GM23248 (cell line): ENCODE measurements around the gene ERICH2. TPM values are rescaled to one million over a fixed set of nuclear protein-coding genes. Genes with fewer than 3 reads are reported as not detected.

ENCODE experiments used
- DNase-seq: peaks from one replicate; pipeline ENCODE4 v3.0.0-alpha.2; 2015
- H2AFZ ChIP-seq: fragments of 200-600 bp; sonication (generic); 2 replicates; pipeline ENCODE4 v1.6.1; 2016; ENCODE audit warnings: antibody characterized with exemption
- H3F3A ChIP-seq: fragments of 200-600 bp; sonication (generic); 2 replicates; pipeline ENCODE4 v1.6.1; 2016; ENCODE audit warnings: mild to moderate bottlenecking, antibody characterized with exemption, mixed run types; ENCODE audit not compliant: insufficient read depth
- H3K27ac ChIP-seq: fragments of 200-600 bp; sonication (generic); 2 replicates; pipeline ENCODE4 v1.5.1; 2016; ENCODE audit warnings: mild to moderate bottlenecking
- H3K27me3 ChIP-seq: fragments of 200-600 bp; sonication (generic); replicated peaks from 2 replicates; pipeline ENCODE4 v1.6.1; 2016; ENCODE audit warnings: mild to moderate bottlenecking; ENCODE audit not compliant: insufficient read depth
- H3K36me3 ChIP-seq: fragments of 200-600 bp; sonication (generic); 2 replicates; pipeline ENCODE4 v1.6.1; 2016; ENCODE audit warnings: low read depth, mild to moderate bottlenecking
- H3K4me1 ChIP-seq: fragments of 200-600 bp; sonication (generic); 2 replicates; pipeline ENCODE4 v1.6.1; 2016; ENCODE audit warnings: mild to moderate bottlenecking; ENCODE audit not compliant: insufficient read depth
- H3K4me2 ChIP-seq: fragments of 200-600 bp; sonication (generic); one replicate; pipeline ENCODE4 v1.6.1; 2016; ENCODE audit warnings: mild to moderate bottlenecking; ENCODE audit not compliant: unreplicated experiment
- H3K4me3 ChIP-seq: fragments of 200-600 bp; sonication (generic); 2 replicates; pipeline ENCODE4 v1.5.1; 2016; ENCODE audit warnings: mild to moderate bottlenecking
- H3K79me2 ChIP-seq: fragments of 200-600 bp; sonication (generic); 2 replicates; pipeline ENCODE4 v1.6.1; 2016; ENCODE audit warnings: mild to moderate bottlenecking; ENCODE audit not compliant: insufficient read depth
- H3K9ac ChIP-seq: fragments of 200-600 bp; sonication (generic); 2 replicates; pipeline ENCODE4 v1.6.1; 2016; ENCODE audit warnings: mild to moderate bottlenecking
- H3K9me2 ChIP-seq: fragments of 200-600 bp; sonication (generic); 2 replicates; pipeline ENCODE4 v1.6.1; 2016; ENCODE audit warnings: mixed run types, mild to moderate bottlenecking, moderate library complexity; ENCODE audit not compliant: insufficient read depth
- H3K9me3 ChIP-seq: fragments of 200-600 bp; sonication (generic); one replicate; pipeline ENCODE4 v1.6.1; 2017; ENCODE audit warnings: low read depth
- H4K20me1 ChIP-seq: fragments of 200-600 bp; sonication (generic); 2 replicates; pipeline ENCODE4 v1.6.0; 2016; ENCODE audit not compliant: insufficient read depth
- EZH2 ChIP-seq: fragments of 200-600 bp; sonication (generic); IDR thresholded peaks from 2 replicates; pipeline ENCODE4 v1.6.1; 2018; ENCODE audit warnings: antibody characterized with exemption, mild to moderate bottlenecking; ENCODE audit not compliant: insufficient read depth, poor library complexity, severe bottlenecking
- EZH2phosphoT487 ChIP-seq: fragments of 200-600 bp; sonication (generic); IDR thresholded peaks from 2 replicates; pipeline ENCODE4 v1.6.1; 2018; ENCODE audit warnings: antibody characterized with exemption, moderate library complexity, mild to moderate bottlenecking, low read depth; ENCODE audit not compliant: insufficient read depth
- WGBS, 2 experiments: methylation state at CpG; one replicate each; pipeline ENCODE4 v1.1.6; 2015 to 2017; ENCODE audit warnings: low lambda C conversion rate in 2 of 2, low coverage in 1 of 2; ENCODE audit errors: missing lambda C conversion rate in 2 of 2; 5-methylcytosine and 5-hydroxymethylcytosine counted together
- in situ Hi-C: fragments of 300-500 bp; cut with MboI; formaldehyde crosslinking; loops from 2 replicates; pipeline ENCODE4 v1.15.0; 2020
- polyA plus RNA-seq: library from polyadenylated mRNA; unstranded; fragments of >200 nt; fragmentation: Nextera tagmentation; extraction: Ambion mirVana; gene quantifications from 2 replicates; pipeline ENCODE4 v1.2.1, GENCODE V29; 2016
- total RNA-seq: library from RNA; depleted of rRNA; stranded (reverse); fragments of >200 nt; shearing (Covaris generic); gene quantifications from 2 replicates; pipeline ENCODE4 v1.2.3, GENCODE V29; 2014

Gene ERICH2
- total and polyA plus RNA-seq, 2 experiments from 2014 or later = not detected

DNA sequence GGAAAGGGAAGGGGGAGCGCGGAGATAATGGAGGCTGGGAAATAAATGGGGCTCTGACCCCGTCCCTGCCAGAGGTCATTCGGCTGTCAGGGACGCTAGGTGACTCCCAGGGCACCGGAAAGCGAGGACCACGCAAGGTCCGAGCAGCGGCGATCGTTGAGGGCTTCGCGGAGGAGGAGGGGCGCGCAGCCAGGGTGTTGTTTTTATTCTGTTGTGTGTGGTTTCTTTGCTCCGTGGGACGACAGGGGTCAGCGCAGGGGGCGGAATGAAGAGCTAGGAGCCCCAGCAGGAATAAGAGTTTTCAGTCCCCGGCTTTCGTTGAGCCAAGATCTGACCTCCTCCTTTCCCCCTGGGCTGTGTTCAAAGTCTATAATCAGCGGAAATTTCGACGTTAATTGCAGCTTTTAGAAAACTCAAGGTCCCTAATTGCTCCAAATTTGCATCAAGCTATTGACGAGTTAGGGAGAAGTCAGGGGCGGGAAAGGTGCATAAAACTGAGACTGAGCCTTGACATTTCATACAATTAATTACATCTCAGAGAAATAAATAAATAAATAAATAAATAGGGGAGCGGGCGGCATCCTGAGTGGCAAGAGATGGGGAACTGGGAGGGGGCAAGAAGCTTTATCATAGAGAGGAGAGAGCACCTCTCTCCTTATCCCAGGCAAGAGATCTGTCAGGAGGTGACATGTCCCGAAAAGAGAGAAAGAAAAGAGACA, 48.7 kb downstream of the ERICH2 start:
- Histone ChIP-seq H3K4me1 (peaks cover 6% of the 10 kb centered on the region; the same call in 1 of the 2 replicates), H3K9me3 (no peaks in the 10 kb centered on the region), H3K27me3 (peaks cover 70% of the 10 kb centered on the region), H2AFZ (no peak overlapping the region), H3F3A (no peaks in the 10 kb centered on the region), H3K9ac (no peak overlapping the region), H3K4me2 (peak overlapping the region; percentile 63), H4K20me1 (no peaks in the 10 kb centered on the region), H3K4me3 (peak overlapping the region; percentile 75), H3K36me3 (no peaks in the 10 kb centered on the region), H3K79me2 (no peaks in the 10 kb centered on the region), H3K27ac (no peak overlapping the region), H3K9me2 (no peaks in the 10 kb centered on the region)
- 46 to 47% methylated on average over 30 of the region's 30 CpGs for WGBS, 2 experiments
- TF ChIP-seq EZH2phosphoT487 = no peak
- no peak for TF ChIP-seq EZH2
- DNase-seq = no peak
- in situ Hi-C loops = loop anchor here (25.0 kb wide), 1 partner anchor 407 kb away; no protein-coding TSS in a partner anchor

DNA sequence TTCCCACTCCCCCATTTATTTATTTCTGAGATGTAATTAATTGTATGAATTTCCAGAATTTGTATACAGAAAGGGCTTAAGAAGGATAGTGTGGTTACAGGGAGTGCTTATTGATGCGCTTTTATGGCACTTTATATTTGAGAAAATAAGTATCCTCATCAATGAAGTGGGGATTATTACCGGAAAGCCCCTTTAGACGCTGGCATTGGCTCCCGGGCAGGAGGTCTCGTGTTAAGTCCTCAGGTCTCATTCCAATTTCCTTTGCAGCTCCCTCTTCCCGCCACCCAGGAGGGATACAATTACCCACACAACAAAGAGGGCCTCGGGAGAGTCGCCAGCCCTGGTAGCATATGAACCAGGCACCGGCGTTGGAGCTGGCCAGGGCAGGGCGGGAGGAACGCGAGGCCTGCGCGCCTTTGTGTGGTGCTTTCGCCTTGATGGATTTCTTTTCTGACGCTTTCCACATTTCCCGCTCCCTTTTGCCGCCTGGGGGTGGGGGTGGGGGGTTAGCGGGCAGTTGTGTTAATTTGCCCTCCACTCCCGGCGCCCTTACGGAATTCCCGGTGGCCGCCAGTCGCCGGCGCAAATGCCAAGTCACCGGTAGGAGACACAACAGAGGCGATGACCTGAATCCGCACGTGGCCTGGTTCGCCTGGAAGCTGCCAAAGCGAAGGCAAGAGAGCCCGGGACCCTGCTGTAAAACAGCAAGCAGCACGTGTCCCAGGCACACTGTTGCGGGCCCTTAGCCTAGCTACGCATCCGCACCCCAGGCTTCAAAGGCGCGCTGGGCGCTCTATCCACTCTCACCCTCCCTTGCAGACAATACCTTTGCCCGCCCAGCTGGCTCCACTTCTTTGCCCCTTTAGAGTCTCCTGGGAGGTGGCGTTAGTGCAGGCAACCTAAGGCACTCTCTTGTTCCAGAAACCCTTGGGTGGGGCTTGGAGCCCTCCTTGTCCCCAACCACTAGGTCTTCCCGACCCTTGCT, 49.8 kb downstream of the ERICH2 start:
- H4K20me1 ChIP-seq = no peaks in the 10 kb centered on the region
- H3K79me2 ChIP-seq = no peaks in the 10 kb centered on the region
- H3K9me2 ChIP-seq = no peaks in the 10 kb centered on the region
- no peaks in the 10 kb centered on the region for H3K9me3 ChIP-seq
- H3K4me2 ChIP-seq = no peak overlapping the region
- no peaks in the 10 kb centered on the region for H3F3A ChIP-seq
- H3K27ac ChIP-seq = no peak overlapping the region
- no peak overlapping the region for H3K9ac ChIP-seq
- peaks cover 6% of the 10 kb centered on the region; the same call in 1 of the 2 replicates for H3K4me1 ChIP-seq
- DNase-seq = no peak
- H2AFZ ChIP-seq = no peak overlapping the region
- 90 to 93% methylated on average over 32 to 45 of the region's 45 CpGs for WGBS, 2 experiments
- TF ChIP-seq EZH2phosphoT487 = no peak
- no peak for TF ChIP-seq EZH2
- peaks cover 68% of the 10 kb centered on the region for H3K27me3 ChIP-seq
- no peak overlapping the region for H3K4me3 ChIP-seq
- in situ Hi-C loops = loop anchor here (25.0 kb wide), 1 partner anchor 408 kb away; no protein-coding TSS in a partner anchor
- no peaks in the 10 kb centered on the region for H3K36me3 ChIP-seq

DNA sequence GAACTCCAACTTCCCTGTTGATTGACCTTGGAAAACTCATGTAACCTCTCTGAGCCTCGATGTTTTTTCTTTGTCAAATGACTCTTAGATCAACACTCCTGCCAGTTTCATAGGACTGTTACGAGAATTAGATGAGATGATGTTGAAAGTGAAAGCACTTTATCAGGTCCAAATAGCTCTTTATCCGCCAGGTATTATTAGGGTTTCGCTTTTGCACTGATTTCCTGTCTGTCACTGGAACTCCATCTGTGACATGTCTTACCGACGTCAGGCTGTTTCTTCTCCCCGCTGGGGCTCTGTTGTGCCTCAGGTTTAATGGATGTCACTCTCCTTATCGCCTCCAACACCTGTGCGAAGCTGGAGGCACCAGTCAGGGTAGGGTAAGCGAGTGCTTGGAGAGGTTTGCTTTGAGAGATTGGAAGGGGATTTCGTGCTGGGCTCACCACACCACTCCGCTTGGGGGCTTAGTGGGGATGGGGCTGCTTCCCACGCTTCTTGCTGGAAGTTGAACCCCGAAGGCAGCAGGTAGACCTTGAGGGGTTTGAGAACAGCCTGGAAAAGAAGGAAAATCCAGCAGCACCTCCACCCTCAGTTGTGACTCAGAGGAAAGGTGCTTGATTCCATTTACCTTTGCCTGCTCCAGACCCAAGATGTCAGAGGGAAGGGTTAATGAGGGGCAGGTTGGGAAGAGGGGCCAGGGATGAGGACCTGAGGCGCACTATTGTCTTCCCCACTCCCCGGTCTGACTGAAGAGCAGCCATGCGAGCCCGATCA, 50.8 kb downstream of the ERICH2 start:
- TF ChIP-seq EZH2phosphoT487 (no peak), EZH2 (no peak)
- no peaks in the 10 kb centered on the region for H3K79me2 ChIP-seq
- H3K4me1 ChIP-seq = peaks cover 4% of the 10 kb centered on the region; the same call in 1 of the 2 replicates
- H3K9me2 ChIP-seq = no peaks in the 10 kb centered on the region
- H3K9me3 ChIP-seq = no peaks in the 10 kb centered on the region
- 54 to 61% methylated on average over 18 of the region's 18 CpGs for WGBS, 2 experiments
- no peak overlapping the region for H2AFZ ChIP-seq
- peaks cover 60% of the 10 kb centered on the region for H3K27me3 ChIP-seq
- no peak for DNase-seq
- H3K27ac ChIP-seq = no peak overlapping the region
- no peak overlapping the region for H3K9ac ChIP-seq
- no peaks in the 10 kb centered on the region for H3K36me3 ChIP-seq
- H3F3A ChIP-seq = no peaks in the 10 kb centered on the region
- no peak overlapping the region for H3K4me3 ChIP-seq
- no peaks in the 10 kb centered on the region for H4K20me1 ChIP-seq
- no peak overlapping the region for H3K4me2 ChIP-seq
- in situ Hi-C loops = loop anchor here (25.0 kb wide), 1 partner anchor 409 kb away; no protein-coding TSS in a partner anchor
